22Rv1 (cell line): ENCODE measurements around the gene NR1D2.

Source experiments
- H3K27ac ChIP-seq: fragments of 450-650 bp; 2 replicates; pipeline ENCODE4 v1.5.1; 2017
- ZFX ChIP-seq: fragments of 450-650 bp; IDR thresholded peaks from 2 replicates; pipeline ENCODE4 v1.6.1; 2017; ENCODE audit warnings: antibody characterized with exemption, borderline replicate concordance
- TF ChIP-seq, protein P1 (sequence below): fragments of 450-650 bp; IDR thresholded peaks from 2 replicates; pipeline ENCODE4 v1.5.1; 2017; ENCODE audit warnings: mild to moderate bottlenecking

NR1D2 gene

DNA sequence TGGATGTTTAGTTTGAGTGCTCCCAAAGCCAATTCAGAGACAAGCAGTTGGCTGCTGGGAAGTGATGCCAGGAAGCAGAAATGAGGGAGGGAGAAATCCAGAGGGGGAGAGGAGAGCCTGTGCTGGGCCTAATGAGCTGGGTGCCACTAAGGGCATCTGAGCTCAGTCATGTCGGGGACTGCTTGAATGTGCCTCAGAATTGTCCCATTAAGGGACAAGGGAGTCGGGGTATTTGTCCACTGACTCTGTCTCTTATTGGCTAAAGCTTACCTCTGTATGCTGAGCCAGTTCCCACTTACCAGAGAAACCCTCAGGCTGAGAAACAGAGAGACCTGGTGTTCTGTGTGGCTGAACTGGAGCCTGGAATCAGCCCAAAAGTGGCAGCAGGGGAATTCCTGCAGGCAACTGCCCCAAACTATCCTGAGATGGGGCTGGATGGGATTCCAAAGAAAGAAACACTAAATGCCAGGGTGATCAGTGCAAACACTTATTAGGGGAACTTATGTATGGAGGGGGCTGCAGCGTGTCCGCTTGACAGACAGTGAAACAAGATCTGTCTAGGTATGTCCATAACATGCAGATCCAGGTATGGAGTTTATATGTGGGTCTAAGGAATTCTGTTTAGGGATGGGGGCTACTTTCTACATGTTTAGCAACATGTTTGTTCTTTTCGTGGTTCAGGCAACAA is 48.6 kb downstream of the NR1D2 start:
- TF ChIP-seq, protein P1, sequence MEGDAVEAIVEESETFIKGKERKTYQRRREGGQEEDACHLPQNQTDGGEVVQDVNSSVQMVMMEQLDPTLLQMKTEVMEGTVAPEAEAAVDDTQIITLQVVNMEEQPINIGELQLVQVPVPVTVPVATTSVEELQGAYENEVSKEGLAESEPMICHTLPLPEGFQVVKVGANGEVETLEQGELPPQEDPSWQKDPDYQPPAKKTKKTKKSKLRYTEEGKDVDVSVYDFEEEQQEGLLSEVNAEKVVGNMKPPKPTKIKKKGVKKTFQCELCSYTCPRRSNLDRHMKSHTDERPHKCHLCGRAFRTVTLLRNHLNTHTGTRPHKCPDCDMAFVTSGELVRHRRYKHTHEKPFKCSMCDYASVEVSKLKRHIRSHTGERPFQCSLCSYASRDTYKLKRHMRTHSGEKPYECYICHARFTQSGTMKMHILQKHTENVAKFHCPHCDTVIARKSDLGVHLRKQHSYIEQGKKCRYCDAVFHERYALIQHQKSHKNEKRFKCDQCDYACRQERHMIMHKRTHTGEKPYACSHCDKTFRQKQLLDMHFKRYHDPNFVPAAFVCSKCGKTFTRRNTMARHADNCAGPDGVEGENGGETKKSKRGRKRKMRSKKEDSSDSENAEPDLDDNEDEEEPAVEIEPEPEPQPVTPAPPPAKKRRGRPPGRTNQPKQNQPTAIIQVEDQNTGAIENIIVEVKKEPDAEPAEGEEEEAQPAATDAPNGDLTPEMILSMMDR: no peak
- no peak for TF ChIP-seq ZFX
- H3K27ac ChIP-seq: no peak overlapping the region

DNA sequence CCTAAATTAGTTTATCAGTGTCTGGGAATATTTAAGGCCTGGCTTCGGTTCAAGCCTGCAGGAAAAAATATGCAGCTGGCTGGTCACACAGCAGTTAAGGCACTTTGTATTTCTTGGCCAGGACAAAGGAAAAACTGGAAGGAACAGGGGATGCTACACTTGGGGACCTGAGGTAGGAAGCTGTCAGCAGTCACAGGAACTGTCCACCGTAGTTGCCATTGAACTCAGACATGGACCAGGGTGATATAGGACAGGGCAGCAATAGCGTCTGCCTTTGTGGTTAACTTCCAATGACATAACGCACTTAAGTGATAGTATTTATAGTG is 49.1 kb downstream of the NR1D2 start:
- TF ChIP-seq, protein P1: no peak
- TF ChIP-seq ZFX: no peak
- no peak overlapping the region for H3K27ac ChIP-seq

DNA sequence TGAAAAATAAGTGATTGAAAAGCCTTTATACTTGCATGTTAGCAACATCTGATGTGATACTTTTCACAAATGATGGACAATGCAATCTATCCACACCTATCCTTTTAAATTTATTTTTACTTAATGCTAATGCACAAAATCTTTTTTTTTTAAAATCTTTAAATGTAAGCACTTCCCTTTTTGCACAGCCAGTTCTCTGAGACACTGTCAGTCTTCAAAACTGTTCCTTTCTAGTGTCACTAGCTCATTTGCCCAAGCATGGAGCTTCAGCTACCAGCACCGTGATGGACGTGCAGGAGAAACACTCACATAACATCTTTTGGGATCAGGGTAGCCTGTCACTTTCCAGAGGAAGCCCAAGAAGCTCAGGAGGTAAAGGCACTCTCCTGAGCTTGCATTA is 50.1 kb downstream of the NR1D2 start:
- TF ChIP-seq, protein P1: no peak
- TF ChIP-seq ZFX: no peak
- H3K27ac ChIP-seq: no peak overlapping the region

DNA sequence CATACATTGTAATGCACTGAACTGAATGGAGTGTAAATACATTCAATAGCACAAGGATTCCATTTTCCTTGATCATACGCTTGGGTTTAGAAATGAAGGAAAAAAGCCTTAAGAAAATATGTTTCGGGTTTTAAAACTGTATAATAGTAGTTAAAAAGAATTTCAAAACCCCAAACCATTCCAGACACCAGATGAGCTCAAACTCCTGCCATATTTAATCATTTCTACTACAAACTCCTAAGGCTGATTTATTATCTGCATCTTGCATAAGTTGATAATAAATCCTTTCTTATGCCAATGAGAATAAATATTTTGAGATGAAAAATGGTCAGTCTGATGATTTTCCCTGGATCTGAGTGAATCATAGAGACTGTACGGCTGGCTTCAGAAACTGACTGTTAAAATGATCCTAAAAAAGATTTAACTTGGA is 51.0 kb downstream of the NR1D2 start:
- TF ChIP-seq, protein P1: no peak
- TF ChIP-seq ZFX: no peak

DNA sequence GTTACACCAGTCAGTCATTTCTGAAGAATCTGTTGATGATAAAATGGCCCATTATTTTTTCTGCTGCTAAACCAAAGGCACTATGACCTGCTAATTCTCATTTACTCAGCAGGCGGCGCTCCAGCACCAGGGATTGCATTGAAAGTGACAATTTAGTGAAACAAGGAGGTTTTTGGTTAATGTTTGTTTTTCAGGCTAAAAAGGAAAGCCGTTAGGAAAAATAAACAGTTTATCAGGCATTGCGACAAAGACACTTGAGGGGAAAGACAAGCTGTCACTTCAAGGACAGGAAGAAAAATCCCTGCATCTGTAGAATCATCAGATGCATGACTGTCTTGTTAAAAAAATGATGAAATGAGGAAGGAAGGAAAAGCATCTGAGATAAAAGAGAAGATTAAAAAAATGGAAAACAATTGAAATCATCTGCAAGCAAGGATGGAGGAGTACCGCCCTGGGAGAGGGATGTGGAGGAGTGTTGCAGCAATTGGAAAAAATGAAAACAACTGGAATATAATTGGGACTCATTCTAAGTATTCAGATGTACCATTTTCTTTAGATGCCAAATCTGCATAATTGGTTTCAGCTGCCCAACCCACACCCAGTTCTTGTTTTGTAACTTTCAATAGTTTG is 54.0 kb downstream of the NR1D2 start:
- no peak for TF ChIP-seq ZFX
- TF ChIP-seq, protein P1: peak; percentile 96
- no peak overlapping the region for H3K27ac ChIP-seq

More for the DNA sequence above, 51.0 kb downstream of the NR1D2 start:
- no peak overlapping the region for H3K27ac ChIP-seq

DNA sequence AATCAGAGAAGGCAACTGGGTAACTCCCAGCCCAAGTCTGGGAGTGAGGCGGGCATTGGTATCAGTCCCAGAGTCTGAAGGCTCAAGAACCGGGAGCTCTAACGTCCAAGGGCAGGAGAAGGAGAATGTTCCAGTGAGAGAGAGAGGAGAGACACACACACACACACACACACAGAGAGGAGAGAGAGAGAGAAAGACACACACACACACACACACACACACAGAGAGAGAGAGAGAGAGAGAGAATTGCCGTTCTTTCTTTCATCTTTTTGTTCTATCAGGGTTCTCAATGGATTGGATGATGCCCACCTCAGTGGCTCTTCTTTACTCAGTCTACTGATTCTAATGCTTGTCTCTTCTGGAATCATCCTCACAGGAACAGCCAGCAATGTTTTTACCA is 57.0 kb downstream of the NR1D2 start:
- TF ChIP-seq, protein P1: no peak
- TF ChIP-seq ZFX: no peak
- H3K27ac ChIP-seq: no peak overlapping the region

DNA sequence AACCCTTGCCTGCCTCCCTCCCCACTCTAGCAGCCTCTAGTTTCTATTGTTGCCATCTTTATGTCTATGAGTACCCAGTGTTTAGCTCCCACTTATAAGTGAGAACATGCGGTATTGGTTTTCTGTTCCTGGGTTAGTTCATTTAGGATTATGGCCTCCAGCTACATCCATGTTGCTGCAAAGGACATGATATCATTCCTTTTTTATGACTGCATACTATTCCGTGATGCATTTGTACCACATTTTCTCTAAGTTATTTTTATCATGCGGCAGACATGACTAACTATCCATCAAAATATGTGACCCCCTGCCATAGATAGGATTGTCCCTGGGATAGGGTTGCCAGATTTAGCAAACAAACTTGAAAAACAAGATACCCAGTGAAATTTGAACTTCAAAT is 58.4 kb downstream of the NR1D2 start:
- H3K27ac ChIP-seq: no peak overlapping the region
- TF ChIP-seq, protein P1: no peak
- no peak for TF ChIP-seq ZFX
